ENCODE results near the gene KIF26A.

Gene KIF26A

DNA sequence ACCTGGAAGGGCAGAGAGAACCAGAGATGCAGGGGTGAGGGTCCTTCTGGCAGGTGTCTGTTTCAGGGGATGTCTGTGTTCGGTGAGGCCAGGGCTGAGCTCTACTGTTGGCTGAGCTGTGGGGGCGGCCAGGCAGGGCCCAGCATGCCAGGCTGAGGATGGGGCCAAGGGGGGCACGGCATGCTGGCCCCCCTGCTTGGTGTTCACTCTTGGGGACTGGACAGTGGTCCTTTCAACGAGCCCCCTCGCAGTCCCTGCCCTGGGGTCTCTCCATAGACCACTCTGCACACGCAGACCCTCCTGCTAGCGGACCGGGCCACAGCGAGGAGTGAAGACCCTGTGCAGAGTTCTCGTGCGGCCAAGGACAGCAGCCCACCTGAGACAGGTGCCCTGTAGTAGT, 56.3 kb downstream of the KIF26A start:
- no peak overlapping the region for H3K4me3 ChIP-seq (ENCODE audit: low read length)
- H3K27ac ChIP-seq (ENCODE audit: low read depth, low read length): no peak overlapping the region
- no peaks in the 10 kb centered on the region for H3K27me3 ChIP-seq (ENCODE audit: insufficient read depth, low read length)
- WGBS: 93% methylated on average over 11 of the region's 11 CpGs
- no peak overlapping the region for H3K9ac ChIP-seq (ENCODE audit: low read depth, low read length)
- H3K9me3 ChIP-seq (ENCODE audit: insufficient read depth, low read depth, low read length): no peaks in the 10 kb centered on the region
- no peaks in the 10 kb centered on the region for H3K4me1 ChIP-seq (ENCODE audit: insufficient read depth, low read length)
- H3K36me3 ChIP-seq (ENCODE audit: insufficient read depth, low read length): no peaks in the 10 kb centered on the region

DNA sequence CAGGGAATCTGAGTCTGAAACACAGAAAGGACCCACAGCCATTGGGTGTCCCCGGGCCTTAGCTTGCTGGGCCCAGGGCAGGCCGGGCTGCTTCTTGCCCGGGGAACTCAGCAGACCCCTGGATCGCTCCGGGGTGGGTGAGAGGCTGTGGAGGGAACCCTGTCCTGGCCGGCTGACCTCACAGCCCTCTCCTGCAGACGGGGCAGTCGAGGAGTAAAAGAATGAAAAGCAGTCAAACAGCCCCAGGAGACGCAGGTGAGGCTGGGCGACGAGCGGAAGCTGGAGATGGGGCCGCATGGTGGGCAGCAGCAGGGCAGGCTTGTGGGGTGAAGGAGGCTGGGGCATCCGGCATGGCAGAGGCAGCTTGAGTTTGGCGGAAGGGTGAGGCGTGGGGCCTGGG, 57.0 kb downstream of the KIF26A start:
- H3K9me3 ChIP-seq (ENCODE audit: insufficient read depth, low read depth, low read length): no peaks in the 10 kb centered on the region
- H3K36me3 ChIP-seq (ENCODE audit: insufficient read depth, low read length): no peaks in the 10 kb centered on the region
- no peaks in the 10 kb centered on the region for H3K27me3 ChIP-seq (ENCODE audit: insufficient read depth, low read length)
- WGBS: 95% methylated on average over 16 of the region's 16 CpGs
- no peak overlapping the region for H3K9ac ChIP-seq (ENCODE audit: low read depth, low read length)
- H3K4me3 ChIP-seq (ENCODE audit: low read length): no peak overlapping the region
- H3K4me1 ChIP-seq (ENCODE audit: insufficient read depth, low read length): no peaks in the 10 kb centered on the region
- H3K27ac ChIP-seq (ENCODE audit: low read depth, low read length): no peak overlapping the region

DNA sequence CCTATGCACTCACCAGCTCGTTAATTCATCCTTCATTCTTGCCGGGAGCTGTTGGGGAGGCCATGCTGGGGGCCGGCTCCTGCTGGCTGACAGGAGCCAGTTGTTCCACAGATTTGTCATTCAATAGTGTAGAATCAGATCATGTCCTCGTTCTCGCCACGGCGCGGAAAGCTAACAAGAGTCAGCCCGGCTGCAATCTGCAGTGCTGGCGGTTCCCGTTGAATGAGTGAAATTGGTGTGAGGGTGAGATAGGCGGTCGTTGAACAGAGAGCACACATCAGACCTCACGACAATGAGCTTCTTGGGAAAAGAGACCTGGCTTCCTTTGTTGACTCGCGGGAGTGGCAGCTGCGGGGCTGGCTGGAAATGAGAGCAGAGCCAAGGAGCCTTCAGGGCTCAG, 57.5 kb downstream of the KIF26A start:
- Histone ChIP-seq H3K27ac (ENCODE audit: low read depth, low read length) (no peak overlapping the region), H3K27me3 (ENCODE audit: insufficient read depth, low read length) (no peaks in the 10 kb centered on the region), H3K36me3 (ENCODE audit: insufficient read depth, low read length) (no peaks in the 10 kb centered on the region), H3K4me3 (ENCODE audit: low read length) (no peak overlapping the region), H3K9ac (ENCODE audit: low read depth, low read length) (no peak overlapping the region), H3K9me3 (ENCODE audit: insufficient read depth, low read depth, low read length) (no peaks in the 10 kb centered on the region), H3K4me1 (ENCODE audit: insufficient read depth, low read length) (no peaks in the 10 kb centered on the region)
- WGBS: 83% methylated on average over 17 of the region's 17 CpGs

DNA sequence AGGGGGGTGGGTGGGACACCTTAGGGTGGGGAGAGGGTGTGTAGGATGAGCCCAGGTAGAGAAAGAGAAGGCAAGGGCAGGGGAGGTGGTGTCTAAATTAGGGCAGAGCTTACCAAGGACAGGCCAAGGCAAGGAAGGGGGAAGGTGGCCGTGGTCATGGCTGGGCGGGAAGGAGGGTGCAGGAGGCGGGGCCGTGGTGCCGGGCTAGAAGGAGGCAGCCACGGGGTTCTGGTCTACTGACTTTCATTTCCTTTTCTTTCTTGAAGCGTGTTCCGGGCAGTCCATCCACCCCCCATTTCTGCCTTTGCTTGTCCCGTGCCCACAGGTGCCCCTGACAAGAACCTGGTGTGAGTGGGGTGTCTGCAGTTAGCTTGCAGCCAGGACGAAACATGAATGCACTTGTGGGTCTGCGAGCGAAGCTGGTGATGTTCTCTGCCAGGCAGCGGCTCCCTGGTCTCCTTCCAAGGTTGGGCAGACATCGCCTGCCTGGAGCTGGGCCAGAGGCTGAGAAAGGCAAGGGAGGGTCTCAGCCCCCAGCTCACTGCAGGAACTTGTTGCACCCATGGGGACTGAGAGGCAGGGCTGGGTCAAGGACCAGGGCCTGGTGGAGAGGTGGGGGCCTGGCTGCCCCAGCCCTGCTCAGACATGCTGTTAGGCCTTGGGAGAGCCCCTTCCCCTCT, 58.2 kb downstream of the KIF26A start:
- WGBS: 87% methylated on average over 14 of the region's 14 CpGs
- Histone ChIP-seq H3K36me3 (ENCODE audit: insufficient read depth, low read length) (no peaks in the 10 kb centered on the region), H3K4me3 (ENCODE audit: low read length) (no peak overlapping the region), H3K27me3 (ENCODE audit: insufficient read depth, low read length) (no peaks in the 10 kb centered on the region), H3K4me1 (ENCODE audit: insufficient read depth, low read length) (no peaks in the 10 kb centered on the region), H3K27ac (ENCODE audit: low read depth, low read length) (no peak overlapping the region), H3K9ac (ENCODE audit: low read depth, low read length) (no peak overlapping the region), H3K9me3 (ENCODE audit: insufficient read depth, low read depth, low read length) (no peaks in the 10 kb centered on the region)

DNA sequence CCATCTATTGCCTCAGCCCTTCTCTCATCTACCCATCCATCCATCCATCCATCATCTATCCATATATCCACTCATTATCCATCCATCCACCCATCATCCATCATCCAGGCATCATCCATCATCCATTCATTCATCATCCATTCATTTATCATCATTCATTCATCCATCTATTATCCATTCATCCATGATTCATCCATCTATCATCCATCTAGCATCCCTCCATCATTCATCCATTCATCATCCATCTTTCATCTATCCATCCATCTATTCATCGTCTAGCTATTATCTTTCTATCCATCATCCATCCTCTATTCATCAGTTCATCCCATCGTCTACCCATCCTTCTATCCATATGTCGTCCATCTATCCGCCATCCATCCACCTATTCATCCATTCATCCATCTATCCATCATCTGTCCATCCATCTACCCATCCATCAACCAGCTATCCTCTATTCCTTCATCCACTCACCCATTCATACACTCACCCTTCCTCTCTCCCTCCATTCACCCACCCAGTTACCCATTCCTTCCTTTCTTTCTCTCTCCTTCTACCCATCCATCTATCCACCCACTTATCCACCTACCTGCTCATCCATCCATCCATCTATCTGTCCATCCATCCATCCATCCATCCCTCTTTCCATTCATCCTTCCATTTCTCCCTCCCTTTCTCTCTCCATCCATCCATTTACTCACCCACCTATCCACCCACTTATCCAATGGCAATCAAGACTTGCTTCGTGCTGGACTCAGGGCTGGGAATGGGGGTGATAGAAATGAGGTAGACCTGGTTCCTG, 59.3 kb downstream of the KIF26A start:
- Histone ChIP-seq H3K27me3 (ENCODE audit: insufficient read depth, low read length) (no peaks in the 10 kb centered on the region), H3K9me3 (ENCODE audit: insufficient read depth, low read depth, low read length) (no peaks in the 10 kb centered on the region), H3K4me1 (ENCODE audit: insufficient read depth, low read length) (no peaks in the 10 kb centered on the region), H3K27ac (ENCODE audit: low read depth, low read length) (no peak overlapping the region), H3K9ac (ENCODE audit: low read depth, low read length) (no peak overlapping the region), H3K4me3 (ENCODE audit: low read length) (no peak overlapping the region), H3K36me3 (ENCODE audit: insufficient read depth, low read length) (no peaks in the 10 kb centered on the region)
- 88% methylated on average over 5 of the region's 5 CpGs for WGBS

DNA sequence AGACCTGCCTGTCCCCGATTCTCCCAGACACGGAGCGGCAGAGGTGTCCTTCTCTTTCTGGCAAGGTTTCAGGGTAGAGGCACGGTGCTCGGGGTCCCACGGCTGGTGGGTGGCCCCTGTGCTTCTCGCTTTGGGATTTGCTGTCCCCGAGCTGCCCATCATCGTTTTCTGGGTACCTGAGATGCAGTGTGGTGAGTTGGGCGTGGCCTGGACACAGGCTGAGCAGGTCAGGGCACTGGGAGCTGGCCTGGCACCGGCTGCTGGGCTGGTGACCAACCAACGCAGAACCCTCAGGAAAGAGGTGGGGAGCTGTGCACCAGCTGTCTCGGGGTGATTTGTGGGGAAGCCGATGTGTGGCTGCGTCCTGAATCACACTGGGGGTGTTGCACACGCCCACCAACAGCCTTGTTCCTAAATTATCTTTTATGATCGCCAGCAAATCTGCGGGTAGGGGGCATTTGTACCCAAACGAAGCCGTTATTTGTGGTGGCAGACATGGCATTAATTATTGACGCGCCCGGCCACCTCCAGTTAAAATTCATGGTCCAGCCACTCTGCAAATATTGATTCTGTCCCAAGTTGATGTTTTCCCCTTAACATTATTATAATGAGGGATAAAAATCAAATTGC, 61.0 kb downstream of the KIF26A start:
- Histone ChIP-seq H3K27me3 (ENCODE audit: insufficient read depth, low read length) (no peaks in the 10 kb centered on the region), H3K4me3 (ENCODE audit: low read length) (no peak overlapping the region), H3K9ac (ENCODE audit: low read depth, low read length) (no peak overlapping the region), H3K36me3 (ENCODE audit: insufficient read depth, low read length) (no peaks in the 10 kb centered on the region), H3K27ac (ENCODE audit: low read depth, low read length) (no peak overlapping the region), H3K9me3 (ENCODE audit: insufficient read depth, low read depth, low read length) (no peaks in the 10 kb centered on the region), H3K4me1 (ENCODE audit: insufficient read depth, low read length) (no peaks in the 10 kb centered on the region)
- WGBS: 94% methylated on average over 23 of the region's 23 CpGs

DNA sequence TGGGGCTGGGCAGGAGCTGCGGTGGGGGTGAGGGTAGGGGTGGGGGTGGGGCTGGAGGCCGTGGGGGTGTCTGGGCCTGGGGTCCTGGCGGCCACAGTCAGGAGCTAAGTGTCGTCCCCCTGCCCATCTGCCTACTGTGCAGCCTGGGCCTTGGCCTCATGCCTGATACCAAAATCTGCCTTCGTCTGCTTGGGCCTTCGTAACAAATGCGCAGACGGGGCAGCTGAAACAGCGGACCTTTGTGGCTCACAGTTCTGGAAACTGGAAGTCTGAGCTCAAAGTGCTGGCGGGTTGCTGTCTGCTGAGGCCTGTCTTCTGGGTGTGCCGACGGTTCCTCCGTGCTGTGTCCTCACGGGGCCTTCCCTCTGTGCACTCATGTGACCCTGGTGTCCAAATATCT, 61.7 kb downstream of the KIF26A start:
- Histone ChIP-seq H3K9me3 (ENCODE audit: insufficient read depth, low read depth, low read length) (no peaks in the 10 kb centered on the region), H3K4me3 (ENCODE audit: low read length) (no peak overlapping the region), H3K27me3 (ENCODE audit: insufficient read depth, low read length) (no peaks in the 10 kb centered on the region), H3K27ac (ENCODE audit: low read depth, low read length) (no peak overlapping the region), H3K4me1 (ENCODE audit: insufficient read depth, low read length) (no peaks in the 10 kb centered on the region), H3K9ac (ENCODE audit: low read depth, low read length) (no peak overlapping the region), H3K36me3 (ENCODE audit: insufficient read depth, low read length) (no peaks in the 10 kb centered on the region)
- WGBS: 92% methylated on average over 14 of the region's 14 CpGs

DNA sequence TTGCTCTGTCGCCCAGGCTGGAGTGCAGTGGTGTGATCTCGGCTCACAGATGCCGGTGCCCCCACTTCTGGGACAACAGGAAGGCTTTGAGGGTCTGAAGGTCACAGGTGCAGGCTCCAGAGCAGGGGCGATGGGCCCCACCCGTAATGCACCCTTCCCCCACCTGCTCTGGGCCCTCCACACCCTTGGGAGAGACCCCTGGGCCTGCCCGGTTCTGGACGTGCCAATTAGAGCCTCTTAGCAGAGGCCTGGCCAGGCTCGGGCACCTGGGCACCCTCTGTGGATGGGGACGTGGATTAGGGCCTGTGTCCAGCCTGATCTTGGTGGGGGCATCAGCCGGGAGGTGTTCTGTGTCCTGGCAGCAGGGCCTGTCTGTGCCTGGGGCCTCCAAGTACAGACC, 62.2 kb downstream of the KIF26A start:
- H3K4me3 ChIP-seq (ENCODE audit: low read length): no peak overlapping the region
- H3K9ac ChIP-seq (ENCODE audit: low read depth, low read length): no peak overlapping the region
- H3K36me3 ChIP-seq (ENCODE audit: insufficient read depth, low read length): no peaks in the 10 kb centered on the region
- no peaks in the 10 kb centered on the region for H3K9me3 ChIP-seq (ENCODE audit: insufficient read depth, low read depth, low read length)
- 90% methylated on average over 10 of the region's 10 CpGs for WGBS
- no peaks in the 10 kb centered on the region for H3K4me1 ChIP-seq (ENCODE audit: insufficient read depth, low read length)
- H3K27me3 ChIP-seq (ENCODE audit: insufficient read depth, low read length): no peaks in the 10 kb centered on the region
- no peak overlapping the region for H3K27ac ChIP-seq (ENCODE audit: low read depth, low read length)

DNA sequence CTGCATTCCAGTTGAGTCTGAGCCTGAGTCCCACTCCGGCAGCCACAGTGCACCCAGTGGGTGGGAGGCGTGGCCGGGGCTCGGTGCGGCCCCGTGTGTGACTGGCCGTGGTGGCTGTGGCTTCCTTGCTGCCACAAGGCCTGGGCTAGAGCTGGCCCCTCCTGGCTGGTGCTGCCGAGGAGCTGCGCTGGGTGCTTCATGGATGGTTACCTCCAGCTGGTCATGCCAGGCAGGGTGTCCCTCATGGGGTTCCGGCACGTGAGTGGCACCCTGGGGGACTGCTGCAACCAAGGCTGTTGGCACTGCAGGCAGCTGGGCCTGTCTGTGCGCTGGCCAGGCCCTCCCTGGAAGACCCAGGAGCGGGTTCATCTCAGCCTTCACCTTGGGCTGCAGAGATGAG, 62.7 kb downstream of the KIF26A start:
- 96% methylated on average over 13 of the region's 13 CpGs for WGBS
- Histone ChIP-seq H3K4me1 (ENCODE audit: insufficient read depth, low read length) (no peaks in the 10 kb centered on the region), H3K4me3 (ENCODE audit: low read length) (no peak overlapping the region), H3K27me3 (ENCODE audit: insufficient read depth, low read length) (no peaks in the 10 kb centered on the region), H3K27ac (ENCODE audit: low read depth, low read length) (no peak overlapping the region), H3K9ac (ENCODE audit: low read depth, low read length) (no peak overlapping the region), H3K36me3 (ENCODE audit: insufficient read depth, low read length) (no peaks in the 10 kb centered on the region), H3K9me3 (ENCODE audit: insufficient read depth, low read depth, low read length) (no peaks in the 10 kb centered on the region)

DNA sequence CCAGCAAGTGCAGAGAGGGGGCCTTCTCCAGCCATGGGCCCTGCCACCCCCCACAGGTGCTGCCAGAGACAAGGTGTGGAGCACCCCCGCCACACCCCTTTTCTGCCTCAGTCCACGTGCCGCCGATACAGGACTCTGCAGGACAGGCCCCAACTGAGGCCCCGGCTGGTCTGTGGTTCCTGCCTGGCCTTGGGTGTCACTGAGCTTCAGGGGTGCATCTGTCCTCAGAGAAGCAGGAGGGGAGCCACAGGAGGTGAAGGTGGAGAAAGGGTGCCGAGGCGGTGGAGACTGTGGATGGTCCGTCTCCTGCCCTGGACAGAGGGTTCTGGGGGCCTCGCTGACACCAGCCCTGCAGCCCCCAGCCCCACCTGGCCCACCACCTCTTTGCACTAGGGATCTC, 63.1 kb downstream of the KIF26A start:
- Histone ChIP-seq H3K36me3 (ENCODE audit: insufficient read depth, low read length) (no peaks in the 10 kb centered on the region), H3K9ac (ENCODE audit: low read depth, low read length) (no peak overlapping the region), H3K9me3 (ENCODE audit: insufficient read depth, low read depth, low read length) (no peaks in the 10 kb centered on the region)

DNA sequence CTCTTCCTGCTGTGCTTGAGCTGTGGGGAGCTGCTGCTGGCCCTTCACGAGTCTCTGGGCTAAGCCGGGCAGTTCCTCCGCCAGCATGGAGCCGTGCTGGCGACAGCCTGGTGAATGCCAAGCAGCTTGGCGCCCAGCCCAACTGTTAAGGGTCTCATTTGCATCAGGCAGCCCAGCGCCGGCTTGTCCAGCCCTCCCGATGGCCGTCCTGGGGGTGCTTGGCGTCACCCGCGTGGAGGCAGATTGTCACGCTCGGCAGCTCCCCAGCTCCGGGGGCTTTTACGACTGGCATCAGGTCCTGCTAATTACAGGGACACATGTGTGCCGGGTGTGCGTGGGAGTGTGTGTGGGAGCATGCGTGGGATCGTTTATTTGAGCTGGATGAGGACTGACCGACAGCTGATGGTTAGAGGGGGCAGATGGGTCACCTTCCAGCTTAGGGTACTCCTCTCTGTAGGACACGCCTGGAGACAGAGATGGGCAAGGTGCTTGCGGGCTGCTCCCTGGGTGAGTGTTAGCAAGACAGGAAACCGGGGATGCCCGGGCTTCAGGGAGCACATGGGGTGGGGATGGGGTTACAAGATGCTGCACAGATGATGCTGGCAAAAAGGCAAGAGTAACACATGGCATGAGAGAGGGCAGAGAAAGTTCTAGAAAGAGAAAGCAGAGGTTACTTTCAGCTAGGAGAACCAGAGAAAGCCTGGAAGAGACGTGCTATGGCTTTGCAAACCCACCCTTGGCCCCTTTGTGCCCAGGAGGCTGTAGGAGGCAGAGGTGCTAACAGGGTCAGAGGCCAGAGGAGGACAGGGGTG, 64.1 kb downstream of the KIF26A start:
- H3K4me3 ChIP-seq (ENCODE audit: low read length): no peak overlapping the region
- H3K4me1 ChIP-seq (ENCODE audit: insufficient read depth, low read length): no peaks in the 10 kb centered on the region
- no peaks in the 10 kb centered on the region for H3K9me3 ChIP-seq (ENCODE audit: insufficient read depth, low read depth, low read length)
- H3K36me3 ChIP-seq (ENCODE audit: insufficient read depth, low read length): no peaks in the 10 kb centered on the region
- no peak overlapping the region for H3K27ac ChIP-seq (ENCODE audit: low read depth, low read length)
- 90% methylated on average over 27 of the region's 27 CpGs for WGBS
- no peaks in the 10 kb centered on the region for H3K27me3 ChIP-seq (ENCODE audit: insufficient read depth, low read length)
- H3K9ac ChIP-seq (ENCODE audit: low read depth, low read length): no peak overlapping the region

More for the DNA sequence above, 63.1 kb downstream of the KIF26A start:
- no peaks in the 10 kb centered on the region for H3K27me3 ChIP-seq (ENCODE audit: insufficient read depth, low read length)
- H3K4me1 ChIP-seq (ENCODE audit: insufficient read depth, low read length): no peaks in the 10 kb centered on the region
- WGBS: 93% methylated on average over 9 of the region's 9 CpGs
- H3K4me3 ChIP-seq (ENCODE audit: low read length): no peak overlapping the region
- no peak overlapping the region for H3K27ac ChIP-seq (ENCODE audit: low read depth, low read length)
